GM12891 (cell line): Measurements from ENCODE around the gene UBE3D.

Experiments used
- POLR2A ChIP-seq: IDR thresholded peaks from 2 replicates; pipeline ENCODE4 v1.6.1; 2011; ENCODE audit warnings: low read depth, low read length, control low read depth
- POLR2AphosphoS5 ChIP-seq: IDR thresholded peaks from 2 replicates; pipeline ENCODE4 v1.6.1; 2011; ENCODE audit warnings: low read depth, low read length, control low read depth
- POU2F2 ChIP-seq: IDR thresholded peaks from 2 replicates; pipeline ENCODE4 v1.6.1; 2011; ENCODE audit warnings: low read depth, mild to moderate bottlenecking, control low read depth, low read length, moderate library complexity
- SPI1 ChIP-seq: IDR thresholded peaks from 2 replicates; pipeline ENCODE4 v1.6.1; 2011; ENCODE audit warnings: low read depth, low read length, control low read depth
- TAF1 ChIP-seq: IDR thresholded peaks from 2 replicates; pipeline ENCODE4 v1.6.1; 2011; ENCODE audit warnings: low read depth, low read length, control low read depth

DNA sequence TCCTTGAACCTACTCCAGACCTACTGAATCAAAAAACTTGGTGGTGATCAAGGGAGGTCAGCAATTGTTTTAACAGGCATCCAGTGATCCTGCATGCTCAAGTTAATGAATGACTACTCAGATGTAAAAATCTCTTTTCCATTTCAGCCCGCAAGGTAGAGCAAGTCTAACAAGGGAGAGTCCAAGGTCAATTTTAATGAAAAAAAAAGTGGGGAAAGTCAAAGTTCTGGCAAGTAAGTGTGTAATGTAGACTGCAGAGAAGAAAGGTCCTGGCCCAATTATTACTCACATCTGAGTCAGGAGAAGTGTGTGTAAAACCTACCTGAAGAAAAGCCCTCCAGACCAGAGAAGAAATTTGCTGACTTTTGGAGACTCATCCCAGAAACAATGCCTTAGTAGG lies 193.5 kb downstream of the UBE3D start:
- TF ChIP-seq SPI1 = no peak
- TF ChIP-seq POLR2A = no peak
- TF ChIP-seq POLR2AphosphoS5 = no peak
- no peak for TF ChIP-seq TAF1
- TF ChIP-seq POU2F2 = no peak
